G401.6 (cell line): ENCODE results near the gene TSBP1.
"Not testable (repeated sequence)": the region's sequence is repeated elsewhere in the genome, so short reads cannot be mapped to it uniquely, and the experiment has no call there.

Experiments used
- FAIRE-seq: peaks from 2 replicates; lab custom pipeline; 2012; peaks lifted over from hg19 to GRCh38; lab: Jason Lieb, UNC

The TSBP1 gene

GRCh38 chr6:32288426-32288825 is 83.3 kb downstream of the TSBP1 start:
- FAIRE-seq = no peak

- not testable (repeated sequence) for FAIRE-seq
These were observed 97.7 kb downstream of the TSBP1 start for GRCh38 chr6:32273801-32274577.

- FAIRE-seq = no peak
These were observed 100.3 kb downstream of the TSBP1 start for GRCh38 chr6:32271429-32271828.

- not testable (repeated sequence) for FAIRE-seq
These were observed 103.2 kb downstream of the TSBP1 start for GRCh38 chr6:32268459-32268858.

GRCh38 chr6:32267035-32267434 is 104.7 kb downstream of the TSBP1 start:
- FAIRE-seq = no peak

GRCh38 chr6:32257262-32257661 is 114.4 kb downstream of the TSBP1 start:
- FAIRE-seq = not testable (repeated sequence)

GRCh38 chr6:32255199-32256153 is 116.2 kb downstream of the TSBP1 start:
- FAIRE-seq = no peak

- FAIRE-seq = no peak
These were observed 116.9 kb downstream of the TSBP1 start for GRCh38 chr6:32254761-32255198.

- no peak for FAIRE-seq
These were observed 119.2 kb downstream of the TSBP1 start for GRCh38 chr6:32252331-32253009.

- FAIRE-seq = no peak
These were observed 122.4 kb downstream of the TSBP1 start for GRCh38 chr6:32249262-32249661.

- FAIRE-seq = no peak
These were observed 124.3 kb downstream of the TSBP1 start for GRCh38 chr6:32247401-32247800.

- FAIRE-seq = no peak
These were observed 126.7 kb downstream of the TSBP1 start for GRCh38 chr6:32244946-32245398.

- no peak for FAIRE-seq
These were observed 127.4 kb downstream of the TSBP1 start for GRCh38 chr6:32244270-32244669.
